Psoas muscle (tissue), 8 donors: ENCODE results near the gene CHAF1A. TPM values are rescaled to one million over a fixed set of nuclear protein-coding genes. Genes with fewer than 3 reads are reported as not detected.

Experiments
- ATAC-seq, 4 donors: fragments of 200-7000 bp; cut with Tn5 transposase; one replicate each; pipeline ENCODE4 v1.9.1; 2020; ENCODE audit warnings: moderate library complexity in 3 of 4, mild to moderate bottlenecking in 2 of 4
- DNase-seq, 2 donors: peaks; one replicate each; pipeline ENCODE4 v3.0.0-alpha.2; 2020
- H3K27ac ChIP-seq: fragments of 200-600 bp; one replicate; pipeline ENCODE4 v1.8.0; 2022
- H3K27me3 ChIP-seq, 3 donors: fragments of 200-600 bp in 1 of 3; one replicate each; pipeline versions ENCODE4 v1.6.1 to v1.8.0; 2013 to 2022; ENCODE audit warnings: low read length in 2 of 3, mild to moderate bottlenecking in 2 of 3, moderate library complexity in 1 of 3; ENCODE audit not compliant: insufficient read depth in 3 of 3
- H3K36me3 ChIP-seq, 2 donors: fragments of 200-600 bp in 1 of 2; one replicate each; pipeline versions ENCODE4 v1.6.1 to v1.8.0; 2013 to 2022; ENCODE audit warnings: low read depth in 1 of 2, mild to moderate bottlenecking in 1 of 2, moderate library complexity in 1 of 2; ENCODE audit not compliant: insufficient read depth in 1 of 2
- H3K4me1 ChIP-seq: fragments of 200-600 bp; one replicate; pipeline ENCODE4 v1.8.0; 2022
- H3K4me3 ChIP-seq: fragments of 200-600 bp; one replicate; pipeline ENCODE4 v1.8.0; 2022; ENCODE audit warnings: mild to moderate bottlenecking
- H3K9me3 ChIP-seq: fragments of 200-600 bp; one replicate; pipeline ENCODE4 v1.8.0; 2022
- CTCF ChIP-seq: fragments of 200-600 bp; IDR thresholded peaks from one replicate; pipeline ENCODE4 v1.8.0; 2022; ENCODE audit warnings: antibody characterized with exemption
- WGBS, 3 donors: extraction: QIAGEN DNeasy Blood & Tissue Kit; methylation state at CpG; one replicate each; pipeline versions ENCODE4 v1.1.6 to v1.1.7; 2013; 5-methylcytosine and 5-hydroxymethylcytosine counted together
- intact Hi-C, 2 donors: fragments of 100-400 bp; cut with DNase I; formaldehyde crosslinking; loops; one replicate each; pipeline versions ENCODE4 v1.11.0 to v1.14.2; 2022
- polyA plus RNA-seq, 3 donors: library from polyadenylated mRNA; stranded (reverse); fragments of 200-250 nt; gene quantifications; one replicate each; pipeline ENCODE4 v1.2.3, GENCODE V29; 2013
- total RNA-seq, 4 donors: library from RNA; stranded (reverse); fragmentation: NEBNext Ultra II Directional in 2 of 4; extraction: Animal tissue kit (Norgen Biotek cat#: 25700) in 2 of 4; gene quantifications; one replicate each; pipeline versions ENCODE4 v1.2.1 to v1.2.4, GENCODE V29; 2021 to 2023
- donor health status: healthy with polysubstance abuse.
- donor health status: DM: no; HTN: no; CAD: no; lungs with moderate emphysema.
- donor health status: Bipolar disorder and iron deficiency.
- donor health status: healthy.
- donor health status: DM: yes; HTN: yes; CAD: no.
- donor health status: DM: no; HTN: no; CAD: no.
- donor health status: DM: no; HTN: no; CAD: no.
- donor health status: DM: yes; HTN: yes; CAD: no.

CHAF1A gene
- total and polyA plus RNA-seq, 7 donors: 5.6 to 12.8 (median 7.5) TPM

GRCh38 chr19:4455719-4456475, 53.5 kb downstream of the CHAF1A start:
- intact Hi-C loops: loop anchor here (5.0 kb wide), 1 partner anchor 54 kb away; the partner anchor contains the start of genes CHAF1A (in 2 of the 2) and SH3GL1 (in 2 of the 2)
- peak; percentile 74 to 88 for DNase-seq
- H3K9me3 ChIP-seq: no peaks in the 10 kb centered on the region

GRCh38 chr19:4456476-4456842, 54.0 kb downstream of the CHAF1A start:
- ATAC-seq (peak in 2 of 4 donors; percentile 4), DNase-seq (peak; percentile 19 to 55)
- Histone ChIP-seq H3K4me3 (peak overlapping the region; percentile 74), H3K9me3 (no peaks in the 10 kb centered on the region), H3K4me1 (peaks cover 29% of the 10 kb centered on the region), H3K36me3 (peaks cover 0 to 30% of the 10 kb centered on the region in 2 donors), H3K27me3 (no peaks in the 10 kb centered on the region), H3K27ac (peak overlapping the region; percentile 84)
- TF ChIP-seq CTCF: no peak
- WGBS, 3 donors: 3 to 5% (median 5%) methylated on average over 9 of the region's 9 CpGs
- intact Hi-C loops: loop anchor here (5.0 kb wide), 1 partner anchor 54 kb away; the partner anchor contains the start of genes CHAF1A (in 2 of the 2) and SH3GL1 (in 2 of the 2)

More at GRCh38 chr19:4455719-4456475, 53.5 kb downstream of the CHAF1A start:
- peak overlapping the region; percentile 84 for H3K27ac ChIP-seq
- peaks cover 0 to 36% of the 10 kb centered on the region in 2 donors for H3K36me3 ChIP-seq
- H3K4me3 ChIP-seq: peak overlapping the region; percentile 74
- WGBS, 3 donors: 31 to 35% (median 35%) methylated on average over 14 to 15 of the region's 15 CpGs
- peak; percentile 61 to 78 (median 77) for ATAC-seq
- H3K4me1 ChIP-seq: peaks cover 29% of the 10 kb centered on the region
- H3K27me3 ChIP-seq: no peaks in the 10 kb centered on the region
- no peak for TF ChIP-seq CTCF

GRCh38 chr19:4456843-4457653, 54.6 kb downstream of the CHAF1A start:
- DNase-seq (peak; percentile 64 to 66), ATAC-seq (peak; percentile 5 to 32 (median 14))
- Histone ChIP-seq H3K9me3 (no peaks in the 10 kb centered on the region), H3K4me3 (peak overlapping the region; percentile 74), H3K4me1 (peaks cover 29% of the 10 kb centered on the region), H3K27ac (peak overlapping the region; percentile 84), H3K27me3 (no peaks in the 10 kb centered on the region), H3K36me3 (peaks cover 0 to 24% of the 10 kb centered on the region in 2 donors)
- TF ChIP-seq CTCF: no peak
- WGBS, 3 donors: 1 to 2% (median 2%) methylated on average over 33 to 49 of the region's 53 CpGs
- intact Hi-C loops: loop anchor here (5.0 kb wide), 1 partner anchor 55 kb away; the partner anchor contains the start of genes CHAF1A (in 2 of the 2) and SH3GL1 (in 2 of the 2)

- H3K4me3 ChIP-seq: peak within 1 kb of the TSS; percentile 74
- TF ChIP-seq CTCF: peak; percentile 9
- H3K36me3 ChIP-seq: peaks cover 0 to 16% of the 10 kb centered on the region in 2 donors
- peaks cover 29% of the 10 kb centered on the region for H3K4me1 ChIP-seq
- peak within 1 kb of the TSS; percentile 84 for H3K27ac ChIP-seq
- intact Hi-C loops: loop anchor here (5.0 kb wide), 1 partner anchor 56 kb away; the partner anchor contains the start of genes CHAF1A (in 2 of the 2) and SH3GL1 (in 2 of the 2)
- DNase-seq: peak; percentile 99
- peak; percentile 86 to 92 (median 89) for ATAC-seq
- 9 to 13% (median 10%) methylated on average over 36 to 52 of the region's 52 CpGs for WGBS, 3 donors
- no peaks in the 10 kb centered on the region for H3K9me3 ChIP-seq
- no peaks in the 10 kb centered on the region for H3K27me3 ChIP-seq
Measured at GRCh38 chr19:4457654-4458395, 55.4 kb downstream of the CHAF1A start, which contains the start of gene UBXN6. TSS of gene UBXN6 (minus strand) at chr19:4457794. CDS start at chr19:4457697, 97 bp downstream.
